Measurements from ENCODE around the gene ZMIZ2.
"Not testable (repeated sequence)": the region's sequence is repeated elsewhere in the genome, so short reads cannot be mapped to it uniquely, and the experiment has no call there.

The ZMIZ2 gene

GRCh38 chr7:44759246-44759645 is 10.6 kb downstream of the ZMIZ2 start:
- no peak for DNase-seq

GRCh38 chr7:44760034-44760580 is 11.5 kb downstream of the ZMIZ2 start:
- no peak for DNase-seq

- no peak for DNase-seq
Measured at GRCh38 chr7:44761207-44762161, 12.8 kb downstream of the ZMIZ2 start.

DNA sequence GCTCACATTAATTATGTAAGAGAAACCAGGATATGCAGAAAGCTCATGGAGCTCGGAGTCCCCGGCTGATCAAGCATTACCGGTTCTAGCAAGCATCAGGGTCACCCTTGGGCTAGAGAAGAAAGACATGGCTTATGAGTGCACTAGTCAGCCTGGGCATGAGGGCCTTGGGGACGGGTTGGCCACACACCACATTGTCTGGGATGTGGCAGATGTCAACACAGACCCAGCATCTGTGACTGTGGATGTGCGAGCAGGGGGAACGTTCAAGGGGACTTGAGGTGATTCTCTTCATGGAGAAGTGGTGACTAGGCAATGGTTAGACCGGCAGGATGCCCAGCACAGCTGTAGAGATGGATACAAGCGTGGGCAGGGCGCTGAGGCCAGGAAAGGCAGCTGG is 13.7 kb downstream of the ZMIZ2 start:
- no peak for DNase-seq

- no peak for DNase-seq
Measured at GRCh38 chr7:44762726-44763522, 14.3 kb downstream of the ZMIZ2 start.

DNA sequence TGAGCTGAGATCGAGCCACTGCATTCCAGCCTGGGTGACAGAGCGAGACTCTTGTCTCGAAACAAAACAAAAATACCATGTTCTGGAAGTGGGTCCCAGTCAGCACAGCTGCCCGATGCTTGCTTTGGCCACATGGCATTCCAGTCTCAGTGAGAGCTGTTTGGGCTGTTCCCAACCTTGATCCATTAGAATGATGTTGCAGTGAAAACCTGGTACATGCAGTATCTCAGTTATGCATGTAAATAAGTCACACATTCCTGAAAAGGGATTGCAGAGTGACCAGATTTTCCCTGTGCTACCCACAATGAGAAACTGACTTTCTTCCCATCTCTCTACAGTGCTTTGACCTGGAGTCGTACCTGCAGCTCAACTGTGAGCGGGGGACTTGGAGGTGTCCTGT is 15.4 kb downstream of the ZMIZ2 start:
- DNase-seq = no peak

DNA sequence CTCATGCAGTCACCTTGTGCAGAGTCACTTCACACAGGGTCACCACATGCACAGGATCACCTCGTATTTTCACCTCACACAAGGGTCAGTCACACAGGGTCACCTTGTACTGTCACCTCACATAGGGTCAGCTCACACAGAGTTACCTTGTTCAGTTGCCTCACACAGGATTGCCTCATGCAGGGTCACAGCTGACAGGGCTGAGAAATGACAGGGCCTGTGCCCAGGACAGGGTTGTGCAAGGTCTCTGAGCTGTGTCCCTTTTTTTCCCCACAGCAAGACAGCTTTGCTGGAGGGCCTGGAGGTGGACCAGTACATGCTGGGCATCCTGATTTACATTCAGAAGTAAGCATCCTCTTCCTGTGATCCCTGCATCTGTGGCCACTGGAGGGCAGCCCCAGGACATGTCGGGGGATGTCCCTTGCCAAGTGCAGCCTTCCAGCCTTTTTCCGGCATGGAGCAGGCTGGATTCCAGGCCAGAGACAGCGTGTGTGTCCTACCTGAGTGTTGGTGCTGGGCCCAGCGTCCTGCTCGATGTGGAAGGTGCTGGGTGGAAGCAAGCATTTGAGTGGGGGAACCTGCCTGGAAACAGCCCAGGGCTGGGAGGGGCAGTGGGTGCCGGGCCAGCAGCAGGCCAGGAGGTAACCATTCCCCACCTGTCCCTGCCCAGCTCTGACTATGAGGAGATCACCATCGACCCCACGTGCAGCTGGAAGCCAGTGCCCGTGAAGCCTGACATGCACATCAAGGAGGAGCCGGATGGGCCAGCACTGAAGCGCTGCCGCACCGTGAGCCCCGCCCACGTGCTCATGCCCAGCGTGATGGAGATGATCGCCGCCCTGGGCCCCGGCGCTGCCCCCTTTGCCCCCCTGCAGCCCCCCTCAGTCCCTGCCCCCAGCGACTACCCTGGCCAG is 16.3 kb downstream of the ZMIZ2 start:
- DNase-seq = no peak

DNA sequence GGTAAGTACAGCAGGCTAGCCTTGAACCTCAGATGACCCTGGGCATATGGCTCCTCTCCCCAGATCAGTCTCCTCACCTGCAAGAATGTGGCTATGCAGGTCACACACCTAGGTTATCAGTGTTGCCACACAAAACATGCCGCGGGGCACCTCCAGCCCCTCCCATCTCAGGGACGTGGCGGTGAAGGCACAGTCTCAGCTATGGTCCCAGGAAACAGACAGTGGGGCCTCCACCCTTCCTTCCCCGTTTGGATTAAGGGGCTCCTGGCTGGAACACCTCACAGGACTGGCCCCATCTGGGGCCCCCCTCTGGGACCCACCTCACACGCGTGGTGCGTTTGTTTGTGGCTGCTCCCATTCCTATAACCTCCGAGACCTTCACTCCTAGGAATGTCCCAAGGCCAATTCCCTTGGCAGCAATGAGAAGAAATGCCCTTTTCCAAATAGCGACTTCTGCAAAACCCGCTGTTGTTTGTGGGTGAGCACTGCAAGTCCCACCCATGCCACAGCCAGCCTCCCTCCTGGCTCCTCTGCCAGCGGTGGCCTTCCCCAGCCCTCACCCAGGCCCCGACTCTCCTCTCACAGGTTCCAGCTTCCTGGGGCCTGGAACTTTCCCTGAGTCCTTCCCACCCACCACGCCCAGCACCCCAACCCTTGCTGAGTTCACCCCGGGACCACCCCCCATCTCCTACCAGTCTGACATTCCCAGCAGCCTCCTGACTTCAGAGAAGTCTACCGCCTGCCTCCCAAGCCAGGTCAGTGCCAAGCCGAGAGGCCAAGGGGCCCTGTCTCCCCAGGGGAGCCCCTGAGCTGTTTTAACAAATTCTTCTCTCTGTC is 17.1 kb downstream of the ZMIZ2 start:
- no peak for DNase-seq

- DNase-seq = no peak
Measured at GRCh38 chr7:44766416-44766801, 17.8 kb downstream of the ZMIZ2 start.

DNA sequence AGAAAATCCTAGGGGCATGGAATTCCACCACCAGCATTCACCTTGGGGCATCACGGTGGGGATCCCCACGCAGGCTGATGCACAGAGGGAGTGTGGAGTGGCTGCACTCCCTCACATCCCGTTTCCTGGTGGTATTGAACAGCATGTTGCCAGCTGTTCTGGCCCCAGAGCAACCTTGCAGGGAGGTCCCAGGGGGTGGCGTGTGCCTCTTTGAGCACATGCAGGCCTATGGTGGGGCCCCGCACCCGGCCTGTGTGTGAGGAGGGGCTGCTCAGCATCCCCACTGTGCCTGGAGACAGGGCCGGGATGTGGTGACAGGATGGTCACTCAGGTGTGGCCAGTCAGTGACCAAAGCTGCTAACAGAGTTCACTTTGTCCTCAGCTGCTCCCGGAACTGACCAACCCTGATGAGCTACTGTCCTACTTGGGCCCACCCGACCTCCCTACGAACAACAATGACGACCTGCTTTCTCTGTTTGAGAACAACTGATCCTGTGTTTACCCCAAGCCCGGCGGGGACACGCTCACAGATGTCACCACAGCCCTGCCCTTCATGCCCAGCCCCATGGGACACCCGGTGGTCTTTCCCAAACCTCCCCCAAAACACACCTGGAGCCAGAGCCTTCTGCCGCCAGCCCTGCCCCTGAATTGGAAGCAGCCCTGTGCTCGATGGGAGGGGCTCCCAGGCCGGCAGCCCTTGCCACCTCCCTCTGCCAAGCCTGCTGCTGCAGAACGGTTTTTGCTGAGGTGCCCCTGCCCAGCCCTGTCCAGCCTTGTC is 18.7 kb downstream of the ZMIZ2 start:
- DNase-seq = no peak

DNA sequence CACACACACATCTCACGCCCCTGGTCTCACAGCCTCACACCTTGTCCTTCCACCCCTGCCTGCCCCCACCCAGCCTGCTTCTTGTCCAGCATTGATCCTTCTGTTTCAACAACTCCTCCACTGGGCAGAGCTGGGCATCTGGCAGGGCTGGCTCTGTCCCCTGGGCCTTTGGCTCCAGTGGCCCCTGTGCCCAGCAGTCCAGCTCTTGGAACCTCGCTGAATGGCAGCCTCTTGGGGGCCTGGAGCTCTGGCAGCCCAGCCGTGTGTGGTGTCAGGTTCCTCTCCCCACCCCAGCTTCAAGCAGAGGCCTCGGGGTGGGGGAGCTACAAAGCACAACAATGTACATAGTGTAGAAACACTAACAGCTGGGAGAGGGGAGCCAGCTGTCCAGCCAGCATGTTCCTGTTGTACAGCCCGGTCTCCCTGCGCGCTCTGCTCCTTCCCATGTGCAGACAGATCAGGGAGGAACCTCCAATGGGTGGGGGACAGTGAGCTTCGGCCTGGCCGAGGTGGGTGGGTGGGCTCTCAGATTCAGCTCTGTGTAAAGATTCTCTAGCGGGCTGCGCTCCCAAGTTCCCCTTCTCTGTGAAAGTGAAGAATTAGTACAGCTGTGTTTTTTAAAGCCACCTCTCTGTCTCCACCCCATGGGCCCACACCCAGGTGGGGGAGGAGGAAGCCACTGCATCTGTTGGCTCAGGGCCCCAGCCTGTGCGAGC is 19.4 kb downstream of the ZMIZ2 start:
- no peak for DNase-seq

- DNase-seq = no peak
Measured at GRCh38 chr7:44768628-44769371, 20.2 kb downstream of the ZMIZ2 start.

GRCh38 chr7:44769376-44769775 is 20.7 kb downstream of the ZMIZ2 start:
- DNase-seq = no peak

DNA sequence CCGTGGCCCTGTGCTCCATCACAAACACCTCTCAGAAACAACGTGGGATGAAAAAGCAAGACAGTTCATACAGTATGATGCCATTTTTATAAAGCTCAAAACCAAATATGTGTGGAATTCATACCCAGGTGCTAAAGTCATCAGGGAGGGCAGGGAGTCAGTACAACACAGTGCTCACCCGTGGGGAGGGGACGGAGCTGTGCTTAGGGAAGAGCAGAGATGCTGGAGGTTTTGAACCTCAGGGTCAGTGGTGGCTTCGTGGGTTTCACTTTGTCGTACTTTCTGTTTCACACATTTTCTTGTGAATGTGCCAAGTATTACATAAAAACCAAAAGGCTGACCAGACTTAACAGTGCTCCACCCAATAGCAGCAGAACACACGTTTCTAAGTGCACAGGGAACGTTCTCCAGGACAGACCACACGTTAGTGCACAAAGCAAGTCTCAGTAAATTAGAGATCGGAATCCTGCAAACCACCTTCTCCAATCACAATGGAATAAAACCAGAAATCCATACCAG is 21.2 kb downstream of the ZMIZ2 start:
- DNase-seq = no peak

DNA sequence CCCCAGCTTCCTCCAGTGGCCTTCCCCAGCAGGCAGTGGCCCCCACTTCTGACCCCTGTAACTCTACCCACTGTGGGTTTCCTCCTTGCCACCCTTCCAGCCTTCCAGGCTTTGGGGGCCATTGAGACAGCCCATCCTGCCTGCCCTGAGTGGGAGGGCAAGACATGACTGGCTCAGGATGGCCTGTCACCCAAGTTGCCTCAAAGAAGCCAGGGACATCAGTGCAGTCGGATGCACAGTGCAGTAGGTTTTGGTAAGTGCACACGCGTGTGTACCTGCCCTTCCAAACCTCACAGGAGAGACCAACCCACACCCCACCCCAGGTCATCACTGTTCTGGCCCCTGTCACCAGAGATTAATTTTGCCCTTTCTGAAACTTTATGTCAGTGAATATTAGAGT is 22.7 kb downstream of the ZMIZ2 start:
- DNase-seq = no peak

DNA sequence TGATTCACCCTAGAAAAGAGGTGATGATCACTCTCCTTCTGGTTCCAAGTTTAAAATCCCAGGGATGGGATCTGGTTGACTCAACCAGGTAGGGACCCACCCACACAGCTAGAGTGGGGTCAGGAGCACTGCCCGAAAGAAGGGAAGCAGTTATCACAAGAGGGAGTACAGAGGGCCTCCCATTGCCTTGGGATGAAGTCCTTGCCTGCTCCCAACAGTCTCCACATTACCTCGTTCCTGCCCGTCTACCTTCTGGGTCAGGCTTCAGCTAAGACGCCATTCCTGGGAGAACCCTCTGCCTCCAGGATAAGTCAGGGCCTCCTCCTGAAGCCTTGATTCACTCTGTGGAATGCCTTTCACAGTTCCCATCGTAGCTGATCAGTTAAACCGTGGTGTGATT is 23.8 kb downstream of the ZMIZ2 start:
- no peak for DNase-seq

DNA sequence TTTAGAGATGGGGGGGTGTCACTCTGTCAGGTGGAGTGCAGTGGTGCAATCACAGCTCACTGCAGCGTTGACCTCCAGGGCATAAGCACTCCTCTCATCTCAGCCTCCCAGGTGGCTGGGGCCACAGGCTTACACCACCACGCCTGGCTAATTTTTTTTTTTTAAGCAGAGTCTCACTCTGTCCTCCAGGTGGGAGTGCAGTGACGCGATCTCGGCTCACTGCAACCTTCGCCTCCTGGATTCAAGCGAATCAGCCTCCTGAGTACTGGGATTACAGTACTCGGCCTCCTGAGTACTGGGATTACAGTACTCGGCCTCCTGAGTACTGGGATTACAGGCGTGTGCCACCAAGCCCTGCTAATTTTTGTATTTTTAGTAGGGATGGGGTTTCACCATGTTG is 24.2 kb downstream of the ZMIZ2 start:
- no peak for DNase-seq

DNA sequence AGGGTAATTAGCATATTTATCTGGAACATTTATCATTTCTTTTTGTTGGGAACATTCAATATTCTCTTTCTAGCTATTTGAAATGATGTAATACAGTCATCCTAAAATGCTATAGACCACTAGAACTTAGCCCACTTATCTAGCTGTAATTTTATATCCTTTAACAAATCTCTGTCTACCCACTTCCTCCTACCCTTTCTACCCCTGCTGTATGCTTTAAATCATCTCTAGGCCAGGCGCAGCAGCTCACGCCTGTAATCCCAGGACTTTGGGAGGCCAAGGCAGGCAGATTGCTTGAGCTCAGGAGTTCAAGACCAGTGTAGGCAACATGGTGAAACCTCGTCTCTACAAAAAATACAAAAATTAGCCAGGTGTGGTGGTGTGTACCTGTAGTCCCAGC is 25.8 kb downstream of the ZMIZ2 start:
- not testable (repeated sequence) for DNase-seq
